Gastroesophageal sphincter (tissue), 3 donors: ENCODE results near the gene TTN.

ENCODE experiments used
- CTCF ChIP-seq, 4 experiments: fragments of 200-600 bp in 2 of 4; fragments of 450-650 bp in 2 of 4; sonication (generic) in 1 of 4; IDR thresholded peaks; one replicate each; pipeline ENCODE4 v1.5.1; 2017 to 2019; ENCODE audit warnings: antibody characterized with exemption in 4 of 4, mild to moderate bottlenecking in 2 of 4, moderate library complexity in 2 of 4
- EP300 ChIP-seq: sonication (generic); formaldehyde crosslinking; IDR thresholded peaks from one replicate; pipeline ENCODE4 v1.6.1; 2017; ENCODE audit warnings: antibody characterized with exemption, mild to moderate bottlenecking

DNA sequence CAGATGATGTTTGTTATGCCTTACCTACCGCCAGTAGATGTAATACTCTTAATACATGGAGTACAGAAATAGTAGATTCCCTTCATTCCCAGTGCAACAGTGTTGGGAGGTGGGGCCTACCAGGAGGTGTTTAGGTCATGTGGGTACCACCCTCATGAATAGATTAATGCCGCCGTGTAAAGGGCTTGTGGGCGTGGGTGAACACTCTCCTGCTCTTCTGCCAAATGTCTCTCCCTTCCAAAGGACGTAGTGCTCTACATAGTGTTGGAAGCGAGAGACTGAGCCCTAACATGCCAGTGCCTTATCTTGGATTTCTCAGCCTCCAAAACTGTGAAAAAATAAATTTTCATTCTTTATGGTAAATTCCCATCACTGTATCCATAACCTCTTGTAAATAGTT lies 296.8 kb downstream of the TTN start:
- TF ChIP-seq CTCF (IDR thresholded peaks at IDR 0.05): no peak
- no peak for TF ChIP-seq EP300
